Endodermal cell (in vitro differentiated cells): ENCODE results near the gene CR1L. TPM values are rescaled to one million over a fixed set of nuclear protein-coding genes. Genes with fewer than 3 reads are reported as not detected.
"Not testable (repeated sequence)": the region's sequence is repeated elsewhere in the genome, so short reads cannot be mapped to it uniquely, and the experiment has no call there.

ENCODE experiments used
- DNase-seq: peaks from one replicate; pipeline ENCODE4 v3.0.0-alpha.2; 2017
- H3K27ac ChIP-seq: 2 replicates; pipeline ENCODE4 v1.5.1; 2013; ENCODE audit warnings: mild to moderate bottlenecking, low read depth, low read length, moderate library complexity
- H3K27me3 ChIP-seq: 2 replicates; pipeline ENCODE4 v1.6.1; 2013; ENCODE audit warnings: mild to moderate bottlenecking, low read length, moderate library complexity; ENCODE audit not compliant: insufficient read depth, control insufficient read depth, poor library complexity, severe bottlenecking
- H3K36me3 ChIP-seq: 2 replicates; pipeline ENCODE4 v1.7.0; 2013; ENCODE audit warnings: mild to moderate bottlenecking, low read length, moderate library complexity; ENCODE audit not compliant: control insufficient read depth, insufficient read depth
- H3K4me1 ChIP-seq: one replicate; pipeline ENCODE4 v1.7.0; 2013; ENCODE audit warnings: low read length; ENCODE audit not compliant: control insufficient read depth, insufficient read depth
- H3K4me3 ChIP-seq: 2 replicates; pipeline ENCODE4 v1.5.1; 2013; ENCODE audit warnings: mild to moderate bottlenecking, low read length, moderate library complexity
- H3K9ac ChIP-seq: 2 replicates; pipeline ENCODE4 v1.6.1; 2013; ENCODE audit warnings: mild to moderate bottlenecking, low read length, moderate library complexity; ENCODE audit not compliant: poor library complexity, severe bottlenecking; ENCODE audit errors: extremely low read depth
- H3K9me3 ChIP-seq: 2 replicates; pipeline ENCODE4 v1.6.1; 2013; ENCODE audit warnings: mild to moderate bottlenecking, low read length, moderate library complexity; ENCODE audit not compliant: control insufficient read depth
- H3K27ac Mint-ChIP-seq: 2 replicates; pipeline ENCODE4 v1.8.0; 2020; ENCODE audit warnings: mixed read lengths
- H3K27me3 Mint-ChIP-seq: 2 replicates; pipeline ENCODE4 v1.8.0; 2021; ENCODE audit warnings: mild to moderate bottlenecking, mixed read lengths; ENCODE audit not compliant: insufficient read depth
- H3K36me3 Mint-ChIP-seq: 2 replicates; pipeline ENCODE4 v1.8.0; 2020; ENCODE audit warnings: low read depth, mixed read lengths
- H3K4me1 Mint-ChIP-seq: 2 replicates; pipeline ENCODE4 v1.8.0; 2020; ENCODE audit warnings: mixed read lengths
- H3K4me3 Mint-ChIP-seq: 2 replicates; pipeline ENCODE4 v1.8.0; 2020; ENCODE audit warnings: mild to moderate bottlenecking, moderate library complexity, mixed read lengths
- H3K9me3 Mint-ChIP-seq: 2 replicates; pipeline ENCODE4 v1.8.0; 2020; ENCODE audit warnings: mild to moderate bottlenecking, mixed read lengths
- CTCF ChIP-seq: fragments of 200-600 bp; sonication (generic); conservative IDR thresholded peaks from 2 replicates; pipeline ENCODE4 v1.5.0; 2021; ENCODE audit warnings: antibody characterized with exemption, mild to moderate bottlenecking
- whole genome bisulfite sequencing, 2 experiments: methylation state at CpG; one replicate each; pipeline versions ENCODE4 v1.1.5 to v1.1.7; 2013; ENCODE audit warnings: missing lambda C conversion rate in 2 of 2, mixed read lengths in 1 of 2; ENCODE audit not compliant: insufficient coverage in 1 of 2, insufficient read length in 1 of 2; 5-methylcytosine and 5-hydroxymethylcytosine counted together
- total RNA-seq, 2 donors: library from RNA; stranded (reverse); fragmentation: NEBNext Ultra II Directional in 1 of 2; extraction: Animal tissue kit (Norgen Biotek cat#: 25700) in 1 of 2; gene quantifications; 2 replicates in 1 of 2; 3 replicates in 1 of 2; pipeline ENCODE4 v1.2.1, GENCODE V29; 2021

The CR1L gene
- total RNA-seq, 2 donors from 2014 or later: 1.9 TPM; not detected in 1

GRCh38 chr1:207635569-207636186 lies 9.3 kb upstream of the CR1L start:
- not testable (repeated sequence) for H3K36me3 Mint-ChIP-seq, H3K9me3 Mint-ChIP-seq, H3K27me3 ChIP-seq, H3K9ac ChIP-seq, H3K9me3 ChIP-seq, H3K4me3 Mint-ChIP-seq, H3K27ac ChIP-seq, H3K4me1 ChIP-seq, H3K27me3 Mint-ChIP-seq, H3K4me3 ChIP-seq, H3K36me3 ChIP-seq
- peak; percentile 71 for DNase-seq
- WGBS, 2 experiments: 71 to 72% methylated on average over 4 to 7 of the region's 7 CpGs
- Mint-ChIP-seq H3K4me1 (peaks cover 20% of the 10 kb centered on the region), H3K27ac (peak overlapping the region; percentile 48)

GRCh38 chr1:207638487-207639145 lies 6.3 kb upstream of the CR1L start:
- H3K4me3 ChIP-seq, H3K36me3 Mint-ChIP-seq, H3K9ac ChIP-seq, H3K36me3 ChIP-seq, H3K4me3 Mint-ChIP-seq, H3K4me1 ChIP-seq, H3K27ac ChIP-seq, DNase-seq, H3K27me3 Mint-ChIP-seq, H3K27me3 ChIP-seq, H3K27ac Mint-ChIP-seq, H3K9me3 Mint-ChIP-seq, H3K9me3 ChIP-seq: not testable (repeated sequence)
- H3K4me1 Mint-ChIP-seq: peaks cover 22% of the 10 kb centered on the region
- WGBS, 2 experiments: 92 to 97% methylated on average over 6 to 9 of the region's 9 CpGs

- not testable (repeated sequence) for H3K27me3 ChIP-seq, H3K27ac ChIP-seq, H3K27me3 Mint-ChIP-seq, H3K36me3 ChIP-seq, H3K4me3 ChIP-seq, H3K9me3 ChIP-seq, H3K4me1 ChIP-seq, H3K4me3 Mint-ChIP-seq, H3K9ac ChIP-seq, H3K27ac Mint-ChIP-seq, H3K9me3 Mint-ChIP-seq, H3K36me3 Mint-ChIP-seq, DNase-seq
- H3K4me1 Mint-ChIP-seq: peaks cover 20% of the 10 kb centered on the region
- 90 to 94% methylated on average over 2 to 5 of the region's 5 CpGs for WGBS, 2 experiments
Measured at GRCh38 chr1:207639362-207639761, 5.6 kb upstream of the CR1L start.

GRCh38 chr1:207644166-207644851 lies 624 bp upstream of the CR1L start:
- H3K4me3 ChIP-seq: no peak overlapping the region
- no peaks in the 10 kb centered on the region for H3K27me3 Mint-ChIP-seq
- H3K27ac Mint-ChIP-seq: no peak overlapping the region
- TF ChIP-seq CTCF: no peak
- H3K27me3 ChIP-seq: no peaks in the 10 kb centered on the region
- no peak overlapping the region for H3K27ac ChIP-seq
- H3K9me3 ChIP-seq: no peaks in the 10 kb centered on the region
- no peaks in the 10 kb centered on the region for H3K36me3 ChIP-seq
- H3K4me1 Mint-ChIP-seq: peaks cover 35% of the 10 kb centered on the region
- no peak overlapping the region for H3K9ac ChIP-seq
- WGBS, 2 experiments: 79 to 86% methylated on average over 5 to 9 of the region's 9 CpGs
- H3K9me3 Mint-ChIP-seq: no peaks in the 10 kb centered on the region
- no peak for DNase-seq
- H3K4me1 ChIP-seq: peaks cover 10% of the 10 kb centered on the region
- H3K36me3 Mint-ChIP-seq: no peaks in the 10 kb centered on the region
- H3K4me3 Mint-ChIP-seq: no peak overlapping the region
